Measurements from ENCODE around the gene CREBBP. TPM values are rescaled to one million over a fixed set of nuclear protein-coding genes. Genes with fewer than 3 reads are reported as not detected.

Gene CREBBP
- total RNA-seq, 1 experiment from 2014 or later: 8.6 TPM

- in situ Hi-C loops (cut with HindIII; ENCODE audit: low pct_unique_long_range_greater_than_20kb, low sequenced_read_pairs): no loop called here
- no peak for DNase-seq (ENCODE audit: low read depth, low spot score)
Observed at GRCh38 chr16:3884398-3884797, 3.9 kb upstream of the CREBBP start.

DNA sequence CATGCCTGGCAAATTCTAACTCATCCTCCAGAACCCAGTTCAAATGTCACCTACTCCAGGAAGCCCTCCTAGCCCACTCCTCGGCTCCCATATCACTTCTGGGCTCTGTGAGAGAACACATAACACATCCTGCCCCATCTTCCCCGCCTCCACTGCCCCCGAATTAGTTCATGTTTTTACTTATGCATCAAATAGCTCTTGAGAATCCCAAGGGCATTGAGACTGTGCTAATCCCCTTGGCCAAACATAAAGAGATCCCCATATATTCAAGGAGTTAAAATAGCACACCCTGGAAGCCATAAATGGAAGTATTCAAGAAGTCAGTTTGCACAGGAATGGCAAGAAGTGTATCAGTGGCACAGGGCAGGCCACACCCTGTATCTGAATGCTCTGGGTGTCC, 2.0 kb upstream of the CREBBP start:
- in situ Hi-C loops (cut with HindIII; ENCODE audit: low pct_unique_long_range_greater_than_20kb, low sequenced_read_pairs): no loop called here
- DNase-seq (ENCODE audit: low read depth, low spot score): no peak

DNA sequence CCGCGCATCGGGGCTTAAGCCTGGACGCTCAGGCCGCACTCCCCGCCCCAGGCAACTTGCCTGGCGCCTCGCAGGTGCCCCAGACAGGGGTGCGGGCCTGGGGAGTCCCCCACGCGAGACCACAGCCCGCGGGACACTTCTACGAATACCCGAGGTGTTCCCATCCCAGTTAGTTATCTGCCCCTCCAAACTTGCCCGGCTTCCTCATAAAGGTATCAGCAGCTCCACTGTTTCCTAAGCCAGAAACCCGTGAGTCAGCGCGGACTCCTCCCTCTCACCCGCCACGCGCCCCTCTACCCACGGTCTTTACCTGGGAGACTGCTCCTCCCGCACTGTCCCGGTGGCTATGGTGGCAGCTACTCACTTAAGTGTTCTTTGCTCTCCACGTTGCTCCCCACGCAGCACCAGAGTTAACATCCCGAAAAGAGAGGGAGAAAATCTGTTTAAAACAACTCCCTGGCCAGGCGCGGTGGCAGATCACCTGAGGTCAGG, 1.0 kb upstream of the CREBBP start:
- in situ Hi-C loops (cut with HindIII; ENCODE audit: low pct_unique_long_range_greater_than_20kb, low sequenced_read_pairs): no loop called here
- DNase-seq (ENCODE audit: low read depth, low spot score): no peak

GRCh38 chr16:3879887-3880564, 487 bp downstream of the CREBBP start:
- peak; percentile 55 for DNase-seq (ENCODE audit: low read depth, low spot score)
- in situ Hi-C loops (cut with HindIII; ENCODE audit: low pct_unique_long_range_greater_than_20kb, low sequenced_read_pairs): no loop called here

- no peak for DNase-seq (ENCODE audit: low read depth, low spot score)
- in situ Hi-C loops (cut with HindIII; ENCODE audit: low pct_unique_long_range_greater_than_20kb, low sequenced_read_pairs): no loop called here
Observed at GRCh38 chr16:3879258-3879886, 1.1 kb downstream of the CREBBP start.

DNA sequence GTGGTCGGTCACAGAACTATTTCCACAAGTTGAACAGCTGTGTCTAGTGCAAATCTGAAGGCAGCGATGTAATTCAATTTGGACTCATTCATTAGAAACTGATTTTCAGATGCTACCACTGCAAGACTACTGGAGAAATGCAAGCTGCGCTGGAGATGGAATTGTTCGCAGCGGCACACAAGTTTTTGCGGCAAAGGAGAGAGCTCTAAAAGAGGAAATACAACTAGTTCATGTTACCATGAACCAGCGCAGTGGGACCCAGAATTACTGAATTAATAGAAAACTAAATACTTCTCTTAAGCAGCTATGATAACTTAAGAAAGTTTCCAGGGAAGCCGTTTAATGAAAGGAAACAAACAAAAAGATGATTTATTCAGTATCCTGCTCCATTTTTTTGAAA, 1.9 kb downstream of the CREBBP start:
- no peak for DNase-seq (ENCODE audit: low read depth, low spot score)
- in situ Hi-C loops (cut with HindIII; ENCODE audit: low pct_unique_long_range_greater_than_20kb, low sequenced_read_pairs): no loop called here

DNA sequence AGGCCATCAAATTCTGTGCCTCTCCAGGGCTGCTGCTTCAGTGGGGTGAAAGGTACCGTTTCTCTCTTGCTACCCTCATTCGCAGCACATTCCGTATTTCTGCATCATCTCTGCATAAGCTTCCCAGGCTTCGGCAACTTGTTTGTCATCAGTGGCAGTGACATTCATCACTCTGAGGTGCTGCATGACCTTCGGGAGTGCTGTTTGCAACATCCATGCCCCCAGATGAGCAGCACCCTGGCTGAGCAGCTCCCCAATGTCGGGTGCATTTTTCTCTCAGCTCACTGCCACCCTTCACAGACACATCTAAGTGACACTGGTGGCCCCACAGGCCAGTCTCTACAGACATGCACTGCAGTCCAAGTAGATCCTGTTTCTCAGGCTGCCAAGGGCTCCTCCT, 3.8 kb downstream of the CREBBP start:
- DNase-seq (ENCODE audit: low read depth, low spot score): no peak
- in situ Hi-C loops (cut with HindIII; ENCODE audit: low pct_unique_long_range_greater_than_20kb, low sequenced_read_pairs): no loop called here

- no peak for DNase-seq (ENCODE audit: low read depth, low spot score)
Observed at GRCh38 chr16:3876160-3876559, 4.4 kb downstream of the CREBBP start.

DNA sequence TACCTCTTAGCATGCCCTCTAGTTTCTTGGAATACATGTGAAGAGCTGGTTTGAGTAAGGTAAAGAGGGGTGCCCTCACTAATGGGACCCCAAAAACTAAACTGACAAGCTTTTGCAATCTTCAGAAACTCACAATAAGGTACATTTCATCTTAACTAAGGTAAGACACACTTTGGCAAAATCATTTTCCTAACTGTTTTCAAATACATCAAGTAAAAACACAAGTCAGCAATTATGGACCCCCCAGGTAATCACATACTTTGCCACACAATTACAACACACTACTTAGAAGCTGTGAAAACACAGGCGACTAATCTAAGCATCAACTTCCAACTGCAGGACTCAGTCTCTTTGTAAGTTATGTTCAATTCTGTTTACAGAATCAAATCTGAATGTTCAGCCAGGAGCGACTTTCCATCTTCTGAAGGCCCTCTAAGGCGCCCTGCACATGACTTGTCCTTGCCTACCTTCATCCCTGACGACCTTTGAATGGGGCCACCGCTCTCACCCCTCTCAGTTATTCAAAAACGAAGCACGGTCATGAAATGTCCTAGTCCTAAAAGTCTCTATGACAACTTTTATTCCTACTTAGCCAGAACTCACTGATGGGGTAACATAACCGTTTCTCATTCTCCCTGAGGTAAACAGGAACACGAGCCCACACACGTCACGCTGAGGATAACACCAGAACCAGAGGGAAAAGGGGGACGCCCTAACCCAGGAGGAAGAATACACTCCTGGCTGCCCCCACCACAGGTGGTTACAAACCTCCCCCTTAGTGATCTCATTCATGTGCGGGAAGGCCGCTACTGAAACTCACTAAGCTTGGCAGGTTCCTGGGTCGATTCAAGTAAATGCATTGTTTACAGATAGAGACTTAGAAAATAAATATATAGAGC, 5.5 kb downstream of the CREBBP start:
- in situ Hi-C loops (cut with HindIII; ENCODE audit: low pct_unique_long_range_greater_than_20kb, low sequenced_read_pairs): no loop called here
- DNase-seq (ENCODE audit: low read depth, low spot score): no peak

More at GRCh38 chr16:3876160-3876559, 4.4 kb downstream of the CREBBP start:
- in situ Hi-C loops (cut with HindIII; ENCODE audit: low pct_unique_long_range_greater_than_20kb, low sequenced_read_pairs): no loop called here

DNA sequence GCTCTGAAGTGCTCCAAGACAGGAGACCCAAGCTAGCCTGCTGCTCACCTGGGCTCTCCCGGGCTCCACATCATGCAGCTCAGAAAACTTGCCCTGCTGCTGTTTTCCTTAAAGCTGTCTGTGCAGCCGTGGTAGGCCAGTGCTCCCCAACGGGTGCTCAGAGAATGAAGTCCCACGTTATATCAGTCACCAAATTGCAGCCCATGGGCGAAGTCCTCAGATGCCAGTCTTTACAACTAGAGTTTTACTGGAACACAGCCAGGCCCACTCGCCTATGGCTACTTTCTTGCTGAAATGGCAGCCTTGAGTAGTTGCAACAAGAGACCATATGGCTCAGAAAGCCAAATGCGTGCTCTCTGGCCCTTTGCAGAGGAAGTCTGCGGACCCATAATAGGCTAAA, 6.3 kb downstream of the CREBBP start:
- DNase-seq (ENCODE audit: low read depth, low spot score): no peak
- in situ Hi-C loops (cut with HindIII; ENCODE audit: low pct_unique_long_range_greater_than_20kb, low sequenced_read_pairs): no loop called here

DNA sequence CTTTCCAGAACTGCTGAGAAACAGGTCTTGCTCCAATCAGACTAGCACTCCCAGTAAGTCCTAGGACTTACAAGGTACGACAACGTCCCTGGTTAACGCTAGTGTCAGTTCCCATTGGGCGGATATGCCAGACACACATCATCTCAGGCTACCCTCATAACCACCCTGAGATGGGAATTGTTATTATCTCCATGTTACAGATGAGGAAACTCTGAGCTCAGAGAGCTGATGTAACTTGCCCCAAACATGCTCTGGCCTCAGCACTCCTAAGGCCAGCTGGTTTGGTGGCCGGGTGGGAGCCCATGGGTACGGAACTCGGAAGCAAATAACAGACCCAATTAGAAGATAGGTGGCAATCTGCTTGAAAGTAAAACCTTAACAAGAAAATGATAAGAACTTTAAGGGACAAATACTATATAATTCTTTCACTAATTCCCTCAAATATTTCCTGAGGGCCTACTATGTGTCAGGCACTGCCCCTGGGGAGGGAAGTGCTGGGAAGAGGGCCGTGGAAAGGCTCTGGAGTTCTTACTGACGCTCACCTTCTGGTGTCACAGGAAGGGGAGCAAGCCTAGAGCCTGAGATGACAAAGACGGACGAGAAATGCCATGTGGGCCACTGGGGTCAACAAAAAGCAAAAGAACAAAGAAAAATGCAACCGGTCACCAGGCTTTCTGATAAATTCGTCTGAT, 6.9 kb downstream of the CREBBP start:
- no peak for DNase-seq (ENCODE audit: low read depth, low spot score)
- in situ Hi-C loops (cut with HindIII; ENCODE audit: low pct_unique_long_range_greater_than_20kb, low sequenced_read_pairs): no loop called here

GRCh38 chr16:3872216-3872895, 8.2 kb downstream of the CREBBP start:
- in situ Hi-C loops (cut with HindIII; ENCODE audit: low pct_unique_long_range_greater_than_20kb, low sequenced_read_pairs): no loop called here
- DNase-seq (ENCODE audit: low read depth, low spot score): no peak

- in situ Hi-C loops (cut with HindIII; ENCODE audit: low pct_unique_long_range_greater_than_20kb, low sequenced_read_pairs): no loop called here
Observed at GRCh38 chr16:3868967-3869366, 11.5 kb downstream of the CREBBP start.

DNA sequence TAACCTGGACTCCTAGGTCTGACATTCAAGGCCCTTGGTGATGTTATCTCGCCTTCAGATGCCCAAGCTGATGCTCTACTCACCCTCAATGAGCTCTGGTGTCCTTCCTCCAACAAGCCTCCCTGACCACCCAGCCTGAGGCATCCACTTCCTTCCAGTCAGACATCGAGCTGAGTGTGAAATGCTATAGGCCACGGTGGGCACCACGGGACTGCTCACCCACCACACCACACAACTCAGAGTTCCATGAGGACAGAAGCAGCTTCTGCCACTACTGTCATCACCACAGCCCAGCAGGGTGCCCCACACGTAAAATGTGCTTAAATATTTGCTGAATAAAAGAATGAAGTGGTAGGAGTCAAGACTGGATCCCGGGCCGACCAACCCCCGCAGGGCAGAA, 12.0 kb downstream of the CREBBP start:
- DNase-seq (ENCODE audit: low read depth, low spot score): no peak
- in situ Hi-C loops (cut with HindIII; ENCODE audit: low pct_unique_long_range_greater_than_20kb, low sequenced_read_pairs): no loop called here

More at GRCh38 chr16:3868967-3869366, 11.5 kb downstream of the CREBBP start:
- no peak for DNase-seq (ENCODE audit: low read depth, low spot score)

DNA sequence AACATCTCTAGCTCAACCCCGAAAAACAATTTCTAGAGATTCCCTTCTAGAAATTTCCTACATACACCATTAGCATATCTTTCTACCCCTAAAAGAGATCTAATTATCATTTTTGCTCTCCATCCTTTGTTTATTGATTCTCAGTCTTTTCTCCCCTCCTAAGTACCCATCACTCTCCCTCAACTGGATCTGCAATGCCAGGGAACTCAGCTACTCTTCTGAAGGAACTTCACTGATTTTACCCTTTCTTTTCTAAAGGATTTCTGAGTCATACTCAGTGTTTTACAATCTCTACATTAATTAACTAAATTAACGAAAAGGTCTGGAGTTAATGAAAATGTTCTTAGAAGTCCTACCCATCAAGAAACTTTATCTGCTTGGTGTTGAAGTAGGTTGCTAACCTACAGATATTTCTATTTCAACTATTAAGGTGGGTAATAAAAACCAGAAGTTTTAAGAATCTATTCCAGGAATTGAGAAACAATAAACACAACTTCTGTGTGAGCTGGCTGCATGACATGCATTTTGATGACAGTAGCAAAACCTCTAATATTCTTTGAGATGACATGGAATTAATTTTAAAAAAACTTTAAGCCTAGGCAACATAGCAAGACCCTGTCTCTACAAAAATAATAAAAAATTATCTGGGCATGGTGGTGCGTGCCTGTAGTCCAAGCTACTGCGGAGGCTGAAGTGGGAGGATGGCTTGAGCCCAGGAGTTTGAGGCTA, 13.6 kb downstream of the CREBBP start:
- in situ Hi-C loops (cut with HindIII; ENCODE audit: low pct_unique_long_range_greater_than_20kb, low sequenced_read_pairs): no loop called here
- no peak for DNase-seq (ENCODE audit: low read depth, low spot score)

DNA sequence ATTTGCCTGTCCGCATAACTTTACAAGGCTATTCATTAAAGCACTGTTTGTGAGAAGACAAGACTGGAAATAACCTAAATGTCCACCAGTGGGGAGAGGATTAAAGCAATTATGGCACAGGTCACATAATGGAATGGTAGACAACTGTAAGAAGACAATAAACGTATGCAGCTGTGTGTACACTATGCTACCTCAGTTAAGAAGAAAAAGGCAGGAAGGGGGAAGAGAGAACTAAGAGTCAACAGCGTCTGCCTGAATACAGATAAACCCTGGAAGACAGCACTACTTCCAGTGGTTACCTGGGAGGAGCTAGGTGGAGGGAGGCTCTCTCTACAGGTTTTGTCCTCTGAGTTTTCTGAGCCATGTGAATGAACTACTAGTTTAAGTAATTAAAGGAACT, 15.3 kb downstream of the CREBBP start:
- in situ Hi-C loops (cut with HindIII; ENCODE audit: low pct_unique_long_range_greater_than_20kb, low sequenced_read_pairs): no loop called here
- DNase-seq (ENCODE audit: low read depth, low spot score): no peak

- in situ Hi-C loops (cut with HindIII; ENCODE audit: low pct_unique_long_range_greater_than_20kb, low sequenced_read_pairs): no loop called here
Observed at GRCh38 chr16:3864562-3864961, 16.0 kb downstream of the CREBBP start.

More at GRCh38 chr16:3864562-3864961, 16.0 kb downstream of the CREBBP start:
- DNase-seq (ENCODE audit: low read depth, low spot score): no peak
